ENCODE measurements around the gene GRPR. TPM values are rescaled to one million over a fixed set of nuclear protein-coding genes. Genes with fewer than 3 reads are reported as not detected.

The GRPR gene
- total and polyA plus RNA-seq, 10 of the 15 experiments (the other 5 are each of a cell fraction or from before 2014, with no cell fraction given): 0.10 to 3.7 (median 0.21) TPM; not detected in 1

- intact Hi-C loops (cut with micrococcal nuclease; ENCODE audit: unreplicated experiment) (no loop called here), in situ Hi-C loops (cut with MboI) (no loop called here)
- Histone ChIP-seq H3K4me3 (no peak overlapping the region), H3K27ac (ENCODE audit: control insufficient read depth, insufficient read depth) (no peak overlapping the region), H4K20me1 (ENCODE audit: control insufficient read depth, insufficient read depth) (no peaks in the 10 kb centered on the region), H3K79me2 (ENCODE audit: control insufficient read depth, insufficient read depth, low read length) (no peaks in the 10 kb centered on the region), H3K9me3 (replicated peaks; ENCODE audit: control insufficient read depth, insufficient read depth, low read length) (no peaks in the 10 kb centered on the region), H2AFZ (ENCODE audit: control insufficient read depth, low read depth, low read length) (no peak overlapping the region), H3K27me3 (replicated peaks in 1 of 2; ENCODE audit: control insufficient read depth in 2 of 2, insufficient read depth in 2 of 2, low read length in 1 of 2) (no peaks in the 10 kb centered on the region), H3K4me2 (ENCODE audit: control insufficient read depth, insufficient read depth) (no peak overlapping the region), H3K4me1 (ENCODE audit: control insufficient read depth, insufficient read depth, low read length) (no peaks in the 10 kb centered on the region), H3K9ac (ENCODE audit: control insufficient read depth, insufficient read depth, low read length) (no peak overlapping the region), H3K36me3 (ENCODE audit: control insufficient read depth in 2 of 2, insufficient read depth in 2 of 2, low read length in 1 of 2) (no peaks in the 10 kb centered on the region)
- no peak for TF ChIP-seq SP1 (IDR thresholded peaks at IDR 0.05; ENCODE audit: low read depth, low read length)
- no peak for TF ChIP-seq GABPA (IDR thresholded peaks at IDR 0.05; ENCODE audit: low read depth)
- no peak for TF ChIP-seq LARP7 (IDR thresholded peaks at IDR 0.05)
- TF ChIP-seq SPI1 (IDR thresholded peaks at IDR 0.05; ENCODE audit: borderline replicate concordance, insufficient read depth, low read depth, low read length): no peak
- no peak for TF ChIP-seq RFX5 (IDR thresholded peaks at IDR 0.05; ENCODE audit: low read depth, low read length)
- TF ChIP-seq EP300 (IDR thresholded peaks at IDR 0.05; ENCODE audit: borderline replicate concordance in 1 of 2, control insufficient read depth in 1 of 2, low read depth in 2 of 2, low read length in 2 of 2): no peak
- no peak for TF ChIP-seq CTCF (IDR thresholded peaks at IDR 0.05 in 2 of 3, conservative IDR thresholded peaks at IDR 0.05 in 1 of 3; ENCODE audit: control insufficient read depth in 2 of 3, extremely low read depth in 1 of 3, insufficient read depth in 1 of 3, low read depth in 3 of 3, low read length in 3 of 3)
- TF ChIP-seq CHD2 (IDR thresholded peaks at IDR 0.05; ENCODE audit: borderline replicate concordance, low read depth, low read length): no peak
- no peak for TF ChIP-seq ZNF24 (IDR thresholded peaks at IDR 0.05)
- FAIRE-seq (no peak), ATAC-seq (no peak), DNase-seq (ENCODE audit: low read depth, low spot score) (no peak)
- ChIA-PET CTCF (no interaction called here), SMC1A (ENCODE audit: uncharacterized antibody, unreplicated experiment) (no interaction called here), POLR2A (no interaction called here), RAD21 (ENCODE audit: unreplicated experiment) (no interaction called here)
- 46% methylated on average over 10 of the region's 10 CpGs for WGBS (ENCODE audit: insufficient coverage, insufficient replicate concordance, low lambda C conversion rate, missing lambda C conversion rate)
- BruUV-seq (replicated peaks): no TSS peak
Observed at GRCh38 chrX:16082470-16083085, 40.8 kb upstream of the GRPR start.
